ENCODE measurements around the gene FKBP8.

GRCh38 chr19:18521692-18522123, 21.7 kb downstream of the FKBP8 start, which contains the start of gene ELL:
- peak in 1 of 7 experiments; percentile 8 for TF ChIP-seq CTCF (IDR thresholded peaks at IDR 0.05)
- TF ChIP-seq POLR2A (IDR thresholded peaks at IDR 0.05): peak; percentile 92 to 97 (median 94)
